ENCODE results near the gene NSDHL.

- TF ChIP-seq CTCF (IDR thresholded peaks at IDR 0.05) = no peak
- no peak for TF ChIP-seq POLR2A (IDR thresholded peaks at IDR 0.05)
Observed at GRCh38 chrX:152823657-152824056, 7.2 kb upstream of the NSDHL start.
